GM12878 (cell line): ENCODE measurements around the gene PDGFD. TPM values are rescaled to one million over a fixed set of nuclear protein-coding genes. Genes with fewer than 3 reads are reported as not detected.

Source experiments
- ATF3 ChIP-seq: IDR thresholded peaks from 2 replicates; pipeline ENCODE4 v1.6.1; 2011; ENCODE audit warnings: low read depth, mild to moderate bottlenecking, low read length, moderate library complexity, borderline replicate concordance; ENCODE audit errors: extremely low read depth
- CEBPZ ChIP-seq: fragments of 150-350 bp; IDR thresholded peaks from 2 replicates; pipeline ENCODE4 v1.6.1; 2016; ENCODE audit warnings: low read depth, low read length
- EGR1 ChIP-seq, 2 experiments: IDR thresholded peaks; 1 replicate in 1 of 2; 2 replicates in 1 of 2; pipeline ENCODE4 v1.6.1; 2011 to 2012; ENCODE audit warnings: low read depth in 2 of 2, low read length in 2 of 2, borderline replicate concordance in 1 of 2, mild to moderate bottlenecking in 1 of 2, moderate library complexity in 1 of 2
- IKZF2 ChIP-seq, 2 experiments: fragments of 450-650 bp; IDR thresholded peaks; 2 replicates each; pipeline ENCODE4 v1.6.1; 2017; ENCODE audit warnings: mild to moderate bottlenecking in 2 of 2, moderate library complexity in 2 of 2
- IRF4 ChIP-seq: IDR thresholded peaks from 2 replicates; pipeline ENCODE4 v1.6.1; 2011; ENCODE audit warnings: low read depth, low read length
- JUND ChIP-seq: IDR thresholded peaks from 2 replicates; pipeline ENCODE4 v1.6.1; 2012; ENCODE audit warnings: low read depth, mild to moderate bottlenecking, low read length, improper control_type of control experiment, moderate library complexity
- KAT2A ChIP-seq: conservative IDR thresholded peaks from 2 replicates; pipeline ENCODE4 v1.6.1; 2011; ENCODE audit warnings: low read depth, low read length; ENCODE audit not compliant: control insufficient read depth
- MYC ChIP-seq: IDR thresholded peaks from 2 replicates; pipeline ENCODE4 v1.6.1; 2011; ENCODE audit warnings: mild to moderate bottlenecking, low read length, moderate library complexity, inconsistent platforms; ENCODE audit not compliant: insufficient read depth, insufficient replicate concordance, insufficient read length, severe bottlenecking
- NFIC ChIP-seq: IDR thresholded peaks from 2 replicates; pipeline ENCODE4 v1.6.1; 2012; ENCODE audit warnings: low read depth, mild to moderate bottlenecking, inconsistent platforms, low read length, moderate library complexity
- NFYB ChIP-seq: IDR thresholded peaks from 2 replicates; pipeline ENCODE4 v1.6.1; 2011; ENCODE audit warnings: low read depth, mild to moderate bottlenecking, low read length, improper control_type of control experiment, moderate library complexity; ENCODE audit not compliant: insufficient read depth
- NR2C2 ChIP-seq: IDR thresholded peaks from 2 replicates; pipeline ENCODE4 v1.6.1; 2011; ENCODE audit warnings: borderline replicate concordance, low read depth; ENCODE audit not compliant: control insufficient read depth, insufficient read length
- PKNOX1 ChIP-seq: fragments of 450-650 bp; IDR thresholded peaks from 2 replicates; pipeline ENCODE4 v1.6.1; 2016; ENCODE audit warnings: mild to moderate bottlenecking
- RELA ChIP-seq: fragments of 450-650 bp; IDR thresholded peaks from 2 replicates; pipeline ENCODE4 v1.8.0; 2014; ENCODE audit warnings: borderline replicate concordance; ENCODE audit not compliant: partially characterized antibody
- TARDBP ChIP-seq: IDR thresholded peaks from 2 replicates; pipeline ENCODE4 v1.6.1; 2016; ENCODE audit warnings: borderline replicate concordance
- TCF3 ChIP-seq: IDR thresholded peaks from 2 replicates; pipeline ENCODE4 v1.6.1; 2012; ENCODE audit warnings: low read depth, mild to moderate bottlenecking, low read length, borderline replicate concordance; ENCODE audit not compliant: insufficient read depth
- TCF7 ChIP-seq: IDR thresholded peaks from 2 replicates; pipeline ENCODE4 v1.6.1; 2014; ENCODE audit warnings: antibody characterized with exemption, borderline replicate concordance
- YY1 ChIP-seq: IDR thresholded peaks from 2 replicates; pipeline ENCODE4 v1.6.1; 2011; ENCODE audit warnings: low read depth, mild to moderate bottlenecking, low read length
- ZBTB40 ChIP-seq: fragments of 450-650 bp; IDR thresholded peaks from 2 replicates; pipeline ENCODE4 v1.6.1; 2016; ENCODE audit warnings: mild to moderate bottlenecking, moderate library complexity, borderline replicate concordance
- ZNF384 ChIP-seq: IDR thresholded peaks from 2 replicates; pipeline ENCODE4 v1.6.1; 2012; ENCODE audit warnings: low read depth, mild to moderate bottlenecking, low read length, improper control_type of control experiment, borderline replicate concordance
- ZSCAN29 ChIP-seq: fragments of 450-650 bp; IDR thresholded peaks from 2 replicates; pipeline ENCODE4 v1.6.1; 2017; ENCODE audit warnings: mild to moderate bottlenecking, moderate library complexity
- polyA plus RNA-seq, 11 experiments: library from polyadenylated mRNA; depleted of rRNA in 4 of 11; unstranded in 6 of 11; stranded (reverse) in 5 of 11; fragments of >200 nt; fragmentation: Nextera tagmentation in 4 of 11; fragmentation: Illumina TruSeq in 1 of 11; extraction: Ambion mirVana in 4 of 11; extraction: Trizol in 1 of 11; gene quantifications; 1 replicate in 1 of 11; 2 replicates in 10 of 11; pipeline versions ENCODE4 v1.2.1 to v1.2.3, GENCODE V29; 2011 to 2016; ENCODE audit warnings: inconsistent platforms in 2 of 11, missing spikeins in 2 of 11, low read depth in 1 of 11
- total RNA-seq, 4 experiments: library from RNA; depleted of rRNA in 3 of 4; stranded (reverse); fragments of >200 nt in 3 of 4; fragmentation: Illumina TruSeq in 1 of 4; extraction: Trizol in 1 of 4; gene quantifications; 2 replicates each; pipeline versions ENCODE4 v1.2.1 to v1.2.3, GENCODE V29; 2013 to 2021

Gene PDGFD
- total and polyA plus RNA-seq, 10 of the 15 experiments (the other 5 are each of a cell fraction or from before 2014, with no cell fraction given), result 0.05 to 0.13 TPM; not detected in 8

GRCh38 chr11:103898065-103898464 lies 265.9 kb downstream of the PDGFD start (continued):
- no peak for TF ChIP-seq NFYB
- TF ChIP-seq ATF3, result no peak
- no peak for TF ChIP-seq MYC
- no peak for TF ChIP-seq YY1
- peak; percentile 68; the same call in 1 of the 2 replicates for TF ChIP-seq IRF4
- no peak for TF ChIP-seq PKNOX1
- TF ChIP-seq CEBPZ, result no peak
- TF ChIP-seq ZBTB40, result no peak
- TF ChIP-seq IKZF2 (IDR thresholded peaks at IDR 0.05), result peak; percentile 86 to 91
- TF ChIP-seq KAT2A, result no peak
- no peak for TF ChIP-seq EGR1 (IDR thresholded peaks at IDR 0.05; ENCODE audit: borderline replicate concordance in 1 of 2, low read depth in 2 of 2, low read length in 2 of 2)
- TF ChIP-seq NR2C2, result no peak
- no peak for TF ChIP-seq ZSCAN29
- no peak for TF ChIP-seq JUND
- no peak for TF ChIP-seq TARDBP
- TF ChIP-seq RELA, result no peak
- TF ChIP-seq TCF3, result no peak
- no peak for TF ChIP-seq TCF7
- TF ChIP-seq NFIC, result peak; percentile 30
- TF ChIP-seq ZNF384, result no peak
